GM12878 (cell line): ENCODE measurements around the gene AMOTL1. TPM values are rescaled to one million over a fixed set of nuclear protein-coding genes. Genes with fewer than 3 reads are reported as not detected.

Experiments
- ATAC-seq: fragments of 200-7000 bp; cut with Tn5 transposase; 3 replicates; pipeline ENCODE4 v1.9.1; 2020; ENCODE audit warnings: mild to moderate bottlenecking, moderate library complexity
- BruUV-seq: library from RNA; stranded (reverse); fragments of 400-500 nt; replicated peaks from 2 replicates; lab custom pipeline; 2021; lab: Mats Ljungman, UMichigan
- CTCF ChIA-PET: fragments of 300-600 bp; sonication (Branson Sonifier 250); formaldehyde crosslinking; extraction: SDS; loops from one replicate; lab custom pipeline; 2021; ENCODE audit warnings: inconsistent platforms; lab: Yijun Ruan, JAX
- POLR2A ChIA-PET: fragments of 350-600 bp; formaldehyde crosslinking; extraction: SDS; loops from one replicate; lab custom pipeline; 2021; ENCODE audit warnings: inconsistent platforms; lab: Charles Lee
- RAD21 ChIA-PET: fragments of 300-600 bp; sonication (Branson Sonifier 250); formaldehyde crosslinking; loops from one replicate; lab custom pipeline; 2023; ENCODE audit warnings: antibody characterized with exemption; ENCODE audit not compliant: unreplicated experiment; lab: Charles Lee
- SMC1A ChIA-PET: fragments of 300-600 bp; sonication (Branson Sonifier 250); formaldehyde crosslinking; loops from one replicate; lab custom pipeline; 2023; ENCODE audit not compliant: unreplicated experiment, uncharacterized antibody; lab: Charles Lee
- DNase-seq: peaks from one replicate; pipeline ENCODE4 v3.0.0-alpha.2; 2011; ENCODE audit warnings: low read depth, low spot score
- FAIRE-seq: peaks from 3 replicates; lab custom pipeline; 2011; peaks lifted over from hg19 to GRCh38; lab: Jason Lieb, UNC
- H2AFZ ChIP-seq: 2 replicates; pipeline ENCODE4 v1.6.0; 2011; ENCODE audit warnings: low read depth, low read length, control low read depth; ENCODE audit not compliant: control insufficient read depth
- H3K27ac ChIP-seq: 2 replicates; pipeline ENCODE4 v1.5.1; 2011; ENCODE audit warnings: control low read depth; ENCODE audit not compliant: control insufficient read depth, insufficient read depth
- H3K27me3 ChIP-seq, 2 experiments: replicated peaks in 1 of 2; 2 replicates each; pipeline versions ENCODE4 v1.6.0 to v1.6.1; 2011; ENCODE audit warnings: low read length in 1 of 2; ENCODE audit not compliant: control insufficient read depth in 2 of 2, insufficient read depth in 2 of 2
- H3K36me3 ChIP-seq, 2 experiments: 2 replicates each; pipeline ENCODE4 v1.5.1; 2011; ENCODE audit warnings: low read length in 1 of 2; ENCODE audit not compliant: control insufficient read depth in 2 of 2, insufficient read depth in 2 of 2
- H3K4me1 ChIP-seq: 2 replicates; pipeline ENCODE4 v1.6.1; 2011; ENCODE audit warnings: mild to moderate bottlenecking, low read length, moderate library complexity, mixed read lengths; ENCODE audit not compliant: control insufficient read depth, insufficient read depth
- H3K4me2 ChIP-seq: 2 replicates; pipeline ENCODE4 v1.6.0; 2011; ENCODE audit warnings: control low read depth; ENCODE audit not compliant: control insufficient read depth, insufficient read depth
- H3K4me3 ChIP-seq: fragments of 200-600 bp; sonication (generic); 2 replicates; pipeline ENCODE4 v1.5.1; 2016
- H3K79me2 ChIP-seq: 2 replicates; pipeline ENCODE4 v1.6.0; 2011; ENCODE audit warnings: low read length; ENCODE audit not compliant: control insufficient read depth, insufficient read depth
- H3K9ac ChIP-seq: 2 replicates; pipeline ENCODE4 v1.8.0; 2011; ENCODE audit warnings: low read length, control low read depth, mixed read lengths; ENCODE audit not compliant: control insufficient read depth, insufficient read depth
- H3K9me3 ChIP-seq: replicated peaks from 3 replicates; pipeline ENCODE4 v1.5.1; 2011; ENCODE audit warnings: mild to moderate bottlenecking, low read length; ENCODE audit not compliant: control insufficient read depth, insufficient read depth
- H4K20me1 ChIP-seq: 2 replicates; pipeline ENCODE4 v1.6.0; 2011; ENCODE audit not compliant: control insufficient read depth, insufficient read depth
- CHD2 ChIP-seq: IDR thresholded peaks from 2 replicates; pipeline ENCODE4 v1.6.1; 2011; ENCODE audit warnings: low read depth, low read length, improper control_type of control experiment, borderline replicate concordance
- CREB1 ChIP-seq: IDR thresholded peaks from 2 replicates; pipeline ENCODE4 v1.6.1; 2012; ENCODE audit warnings: low read depth, mild to moderate bottlenecking, inconsistent platforms
- FOXK2 ChIP-seq: fragments of 450-650 bp; IDR thresholded peaks from 2 replicates; pipeline ENCODE4 v1.6.1; 2017; ENCODE audit warnings: mild to moderate bottlenecking, moderate library complexity
- JUND ChIP-seq: IDR thresholded peaks from 2 replicates; pipeline ENCODE4 v1.6.1; 2012; ENCODE audit warnings: low read depth, mild to moderate bottlenecking, low read length, improper control_type of control experiment, moderate library complexity
- MYC ChIP-seq: IDR thresholded peaks from 2 replicates; pipeline ENCODE4 v1.6.1; 2011; ENCODE audit warnings: mild to moderate bottlenecking, low read length, moderate library complexity, inconsistent platforms; ENCODE audit not compliant: insufficient read depth, insufficient replicate concordance, insufficient read length, severe bottlenecking
- NFXL1 ChIP-seq: fragments of 450-650 bp; IDR thresholded peaks from 2 replicates; pipeline ENCODE4 v1.6.1; 2017; ENCODE audit warnings: antibody characterized with exemption, mild to moderate bottlenecking, borderline replicate concordance
- PAX5 ChIP-seq: IDR thresholded peaks from 2 replicates; pipeline ENCODE4 v1.6.1; 2011; ENCODE audit warnings: low read depth, low read length, borderline replicate concordance
- PAX8 ChIP-seq: fragments of 450-650 bp; IDR thresholded peaks from 2 replicates; pipeline ENCODE4 v1.6.1; 2017; ENCODE audit warnings: mild to moderate bottlenecking, moderate library complexity
- POLR2A ChIP-seq: IDR thresholded peaks from 2 replicates; pipeline ENCODE4 v1.6.1; 2011; ENCODE audit warnings: low read depth, mild to moderate bottlenecking, low read length
- RFX5 ChIP-seq: IDR thresholded peaks from 2 replicates; pipeline ENCODE4 v1.6.1; 2011; ENCODE audit warnings: low read depth, low read length, improper control_type of control experiment
- SMARCA5 ChIP-seq: fragments of 450-650 bp; IDR thresholded peaks from 2 replicates; pipeline ENCODE4 v1.6.1; 2017; ENCODE audit warnings: mild to moderate bottlenecking
- SUZ12 ChIP-seq: fragments of 200-600 bp; sonication (generic); IDR thresholded peaks from one replicate; pipeline ENCODE4 v1.6.1; 2018; ENCODE audit warnings: antibody characterized with exemption, mild to moderate bottlenecking; ENCODE audit not compliant: unreplicated experiment
- TCF12 ChIP-seq: IDR thresholded peaks from 2 replicates; pipeline ENCODE4 v1.6.1; 2011; ENCODE audit warnings: low read depth, mild to moderate bottlenecking, low read length
- in situ Hi-C: fragments of 300-500 bp; cut with MboI; formaldehyde crosslinking; loops from 9 replicates; pipeline ENCODE4 v1.14.3; 2018; ENCODE audit warnings: mixed read lengths
- intact Hi-C: fragments of 100-400 bp; cut with micrococcal nuclease; formaldehyde crosslinking; loops from one replicate; pipeline ENCODE4 v1.14.2; 2022; ENCODE audit not compliant: unreplicated experiment
- polyA plus RNA-seq, 11 experiments: library from polyadenylated mRNA; depleted of rRNA in 4 of 11; unstranded in 6 of 11; stranded (reverse) in 5 of 11; fragments of >200 nt; fragmentation: Nextera tagmentation in 4 of 11; fragmentation: Illumina TruSeq in 1 of 11; extraction: Ambion mirVana in 4 of 11; extraction: Trizol in 1 of 11; gene quantifications; 1 replicate in 1 of 11; 2 replicates in 10 of 11; pipeline versions ENCODE4 v1.2.1 to v1.2.3, GENCODE V29; 2011 to 2016; ENCODE audit warnings: inconsistent platforms in 2 of 11, missing spikeins in 2 of 11, low read depth in 1 of 11
- total RNA-seq, 4 experiments: library from RNA; depleted of rRNA in 3 of 4; stranded (reverse); fragments of >200 nt in 3 of 4; fragmentation: Illumina TruSeq in 1 of 4; extraction: Trizol in 1 of 4; gene quantifications; 2 replicates each; pipeline versions ENCODE4 v1.2.1 to v1.2.3, GENCODE V29; 2013 to 2021
- TF ChIP-seq, protein P1 (sequence below): fragments of 450-650 bp; formaldehyde crosslinking; IDR thresholded peaks from 2 replicates; pipeline ENCODE4 v1.4.0; 2022; ENCODE audit warnings: mild to moderate bottlenecking, moderate library complexity
- TF ChIP-seq, protein P2 (sequence below): IDR thresholded peaks from 2 replicates; pipeline ENCODE4 v1.6.1; 2011; ENCODE audit warnings: borderline replicate concordance, low read depth, mild to moderate bottlenecking, moderate library complexity, low read length; ENCODE audit not compliant: insufficient read depth, poor library complexity, severe bottlenecking
- TF ChIP-seq, protein P3 (sequence below): fragments of 450-650 bp; IDR thresholded peaks from 2 replicates; pipeline ENCODE4 v1.6.1; 2017; ENCODE audit warnings: borderline replicate concordance
- TF ChIP-seq, protein P4 (sequence below), 3 experiments: IDR thresholded peaks in 2 of 3; conservative IDR thresholded peaks in 1 of 3; 2 replicates each; pipeline ENCODE4 v1.5.1; 2011; ENCODE audit warnings: low read depth in 3 of 3, low read length in 3 of 3, mild to moderate bottlenecking in 3 of 3, control low read depth in 2 of 3, moderate library complexity in 2 of 3, inconsistent platforms in 1 of 3, mixed read lengths in 1 of 3; ENCODE audit not compliant: control insufficient read depth in 2 of 3, insufficient read depth in 1 of 3; ENCODE audit errors: extremely low read depth in 1 of 3

Gene AMOTL1
- total and polyA plus RNA-seq, 10 of the 15 experiments (the other 5 are each of a cell fraction or from before 2014, with no cell fraction given), result under 0.01 to 0.41 (median 0.01) TPM; not detected in 7

DNA sequence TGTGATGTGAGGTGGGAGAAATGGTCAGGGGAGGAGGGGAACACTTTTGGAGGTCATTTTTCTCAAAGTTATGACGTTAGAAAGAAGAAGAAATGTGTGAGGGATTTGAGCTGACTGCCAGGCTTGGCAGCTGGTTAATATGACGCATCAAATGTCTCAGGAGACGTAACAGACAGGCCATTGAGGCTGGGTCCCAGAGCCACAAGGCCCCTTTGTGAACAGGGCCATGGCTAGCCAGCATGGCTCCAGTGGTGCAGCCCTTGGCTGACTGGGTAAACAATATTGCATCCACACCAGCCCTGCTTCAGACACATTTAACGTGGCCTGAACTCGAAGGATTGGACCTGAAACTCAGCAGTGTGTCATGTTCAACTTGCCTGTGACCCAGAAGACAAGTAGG is 34.3 kb downstream of the AMOTL1 start (continued):
- TF ChIP-seq, protein P1, sequence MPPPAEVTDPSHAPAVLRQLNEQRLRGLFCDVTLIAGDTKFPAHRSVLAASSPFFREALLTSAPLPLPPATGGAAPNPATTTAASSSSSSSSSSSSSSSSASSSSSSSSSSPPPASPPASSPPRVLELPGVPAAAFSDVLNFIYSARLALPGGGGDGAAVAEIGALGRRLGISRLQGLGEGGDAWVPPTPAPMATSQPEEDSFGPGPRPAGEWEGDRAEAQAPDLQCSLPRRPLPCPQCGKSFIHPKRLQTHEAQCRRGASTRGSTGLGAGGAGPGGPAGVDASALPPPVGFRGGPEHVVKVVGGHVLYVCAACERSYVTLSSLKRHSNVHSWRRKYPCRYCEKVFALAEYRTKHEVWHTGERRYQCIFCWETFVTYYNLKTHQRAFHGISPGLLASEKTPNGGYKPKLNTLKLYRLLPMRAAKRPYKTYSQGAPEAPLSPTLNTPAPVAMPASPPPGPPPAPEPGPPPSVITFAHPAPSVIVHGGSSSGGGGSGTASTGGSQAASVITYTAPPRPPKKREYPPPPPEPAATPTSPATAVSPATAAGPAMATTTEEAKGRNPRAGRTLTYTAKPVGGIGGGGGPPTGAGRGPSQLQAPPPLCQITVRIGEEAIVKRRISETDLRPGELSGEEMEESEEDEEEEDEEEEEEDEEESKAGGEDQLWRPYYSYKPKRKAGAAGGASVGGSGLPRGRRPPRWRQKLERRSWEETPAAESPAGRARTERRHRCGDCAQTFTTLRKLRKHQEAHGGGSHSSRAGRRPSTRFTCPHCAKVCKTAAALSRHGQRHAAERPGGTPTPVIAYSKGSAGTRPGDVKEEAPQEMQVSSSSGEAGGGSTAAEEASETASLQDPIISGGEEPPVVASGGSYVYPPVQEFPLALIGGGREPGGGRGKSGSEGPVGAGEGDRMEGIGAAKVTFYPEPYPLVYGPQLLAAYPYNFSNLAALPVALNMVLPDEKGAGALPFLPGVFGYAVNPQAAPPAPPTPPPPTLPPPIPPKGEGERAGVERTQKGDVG (CRISPR knock-in tag), result no peak
- TF ChIP-seq SMARCA5 (no peak), NFXL1 (no peak), CHD2 (no peak), FOXK2 (no peak), POLR2A (no peak), RFX5 (no peak)

DNA sequence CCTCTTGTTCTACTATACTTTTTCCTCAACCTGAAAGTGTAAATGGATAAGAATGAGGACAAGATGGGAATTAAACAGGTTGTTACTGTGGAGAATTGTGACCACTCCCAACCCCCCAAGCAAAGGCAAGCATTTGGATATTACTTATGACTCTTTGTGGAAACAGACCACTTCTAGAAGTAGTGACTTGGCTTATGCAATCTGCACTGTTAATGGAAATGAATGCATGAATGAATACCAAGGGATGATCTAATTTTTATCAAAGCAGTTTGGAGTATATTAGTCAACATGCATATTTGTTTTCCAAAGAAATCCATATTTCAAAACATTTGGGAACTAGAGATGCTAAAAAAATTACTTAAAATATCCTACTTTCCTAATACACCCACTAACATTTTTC is 35.3 kb downstream of the AMOTL1 start:
- H3K36me3 ChIP-seq, result no peaks in the 10 kb centered on the region
- ATAC-seq, result no peak
- H3K4me2 ChIP-seq, result no peak overlapping the region
- BruUV-seq, result no TSS peak
- RAD21 ChIA-PET, result no interaction called here
- H3K4me1 ChIP-seq, result no peaks in the 10 kb centered on the region
- intact Hi-C loops (no loop called here), in situ Hi-C loops (no loop called here)
- SMC1A ChIA-PET, result interaction anchor here (1.0 to 1.1 kb wide), 2 partner anchors 9 to 31 kb away, joined by 3 read pairs; no protein-coding TSS in a partner anchor
- no peaks in the 10 kb centered on the region for H3K9me3 ChIP-seq
- FAIRE-seq, result no peak
- TF ChIP-seq CREB1 (no peak), JUND (no peak), CHD2 (no peak), PAX8 (no peak), PAX5 (no peak), SUZ12 (no peak), MYC (no peak), TCF12 (no peak)
- TF ChIP-seq, protein P2, sequence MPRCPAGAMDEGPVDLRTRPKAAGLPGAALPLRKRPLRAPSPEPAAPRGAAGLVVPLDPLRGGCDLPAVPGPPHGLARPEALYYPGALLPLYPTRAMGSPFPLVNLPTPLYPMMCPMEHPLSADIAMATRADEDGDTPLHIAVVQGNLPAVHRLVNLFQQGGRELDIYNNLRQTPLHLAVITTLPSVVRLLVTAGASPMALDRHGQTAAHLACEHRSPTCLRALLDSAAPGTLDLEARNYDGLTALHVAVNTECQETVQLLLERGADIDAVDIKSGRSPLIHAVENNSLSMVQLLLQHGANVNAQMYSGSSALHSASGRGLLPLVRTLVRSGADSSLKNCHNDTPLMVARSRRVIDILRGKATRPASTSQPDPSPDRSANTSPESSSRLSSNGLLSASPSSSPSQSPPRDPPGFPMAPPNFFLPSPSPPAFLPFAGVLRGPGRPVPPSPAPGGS, result no peak
- TF ChIP-seq, protein P3, sequence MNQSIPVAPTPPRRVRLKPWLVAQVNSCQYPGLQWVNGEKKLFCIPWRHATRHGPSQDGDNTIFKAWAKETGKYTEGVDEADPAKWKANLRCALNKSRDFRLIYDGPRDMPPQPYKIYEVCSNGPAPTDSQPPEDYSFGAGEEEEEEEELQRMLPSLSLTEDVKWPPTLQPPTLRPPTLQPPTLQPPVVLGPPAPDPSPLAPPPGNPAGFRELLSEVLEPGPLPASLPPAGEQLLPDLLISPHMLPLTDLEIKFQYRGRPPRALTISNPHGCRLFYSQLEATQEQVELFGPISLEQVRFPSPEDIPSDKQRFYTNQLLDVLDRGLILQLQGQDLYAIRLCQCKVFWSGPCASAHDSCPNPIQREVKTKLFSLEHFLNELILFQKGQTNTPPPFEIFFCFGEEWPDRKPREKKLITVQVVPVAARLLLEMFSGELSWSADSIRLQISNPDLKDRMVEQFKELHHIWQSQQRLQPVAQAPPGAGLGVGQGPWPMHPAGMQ, result no peak
- TF ChIP-seq, protein P4, sequence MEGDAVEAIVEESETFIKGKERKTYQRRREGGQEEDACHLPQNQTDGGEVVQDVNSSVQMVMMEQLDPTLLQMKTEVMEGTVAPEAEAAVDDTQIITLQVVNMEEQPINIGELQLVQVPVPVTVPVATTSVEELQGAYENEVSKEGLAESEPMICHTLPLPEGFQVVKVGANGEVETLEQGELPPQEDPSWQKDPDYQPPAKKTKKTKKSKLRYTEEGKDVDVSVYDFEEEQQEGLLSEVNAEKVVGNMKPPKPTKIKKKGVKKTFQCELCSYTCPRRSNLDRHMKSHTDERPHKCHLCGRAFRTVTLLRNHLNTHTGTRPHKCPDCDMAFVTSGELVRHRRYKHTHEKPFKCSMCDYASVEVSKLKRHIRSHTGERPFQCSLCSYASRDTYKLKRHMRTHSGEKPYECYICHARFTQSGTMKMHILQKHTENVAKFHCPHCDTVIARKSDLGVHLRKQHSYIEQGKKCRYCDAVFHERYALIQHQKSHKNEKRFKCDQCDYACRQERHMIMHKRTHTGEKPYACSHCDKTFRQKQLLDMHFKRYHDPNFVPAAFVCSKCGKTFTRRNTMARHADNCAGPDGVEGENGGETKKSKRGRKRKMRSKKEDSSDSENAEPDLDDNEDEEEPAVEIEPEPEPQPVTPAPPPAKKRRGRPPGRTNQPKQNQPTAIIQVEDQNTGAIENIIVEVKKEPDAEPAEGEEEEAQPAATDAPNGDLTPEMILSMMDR (IDR thresholded peaks at IDR 0.05 in 2 of 3, conservative IDR thresholded peaks at IDR 0.05 in 1 of 3; ENCODE audit: control insufficient read depth in 2 of 3, extremely low read depth in 1 of 3, insufficient read depth in 1 of 3, low read depth in 3 of 3, low read length in 3 of 3), result no peak
- H4K20me1 ChIP-seq, result peaks cover 4% of the 10 kb centered on the region; the same call in 1 of the 2 replicates
- no peak overlapping the region for H3K4me3 ChIP-seq
- no peaks in the 10 kb centered on the region for H3K27me3 ChIP-seq
- POLR2A ChIA-PET, result no interaction called here
- H3K79me2 ChIP-seq, result no peaks in the 10 kb centered on the region
- no peak for DNase-seq
- CTCF ChIA-PET, result no interaction called here
- no peak overlapping the region for H3K9ac ChIP-seq
- H2AFZ ChIP-seq, result no peak overlapping the region
- no peak overlapping the region for H3K27ac ChIP-seq
